ENCODE data around the gene ZNF256.

The ZNF256 gene

DNA sequence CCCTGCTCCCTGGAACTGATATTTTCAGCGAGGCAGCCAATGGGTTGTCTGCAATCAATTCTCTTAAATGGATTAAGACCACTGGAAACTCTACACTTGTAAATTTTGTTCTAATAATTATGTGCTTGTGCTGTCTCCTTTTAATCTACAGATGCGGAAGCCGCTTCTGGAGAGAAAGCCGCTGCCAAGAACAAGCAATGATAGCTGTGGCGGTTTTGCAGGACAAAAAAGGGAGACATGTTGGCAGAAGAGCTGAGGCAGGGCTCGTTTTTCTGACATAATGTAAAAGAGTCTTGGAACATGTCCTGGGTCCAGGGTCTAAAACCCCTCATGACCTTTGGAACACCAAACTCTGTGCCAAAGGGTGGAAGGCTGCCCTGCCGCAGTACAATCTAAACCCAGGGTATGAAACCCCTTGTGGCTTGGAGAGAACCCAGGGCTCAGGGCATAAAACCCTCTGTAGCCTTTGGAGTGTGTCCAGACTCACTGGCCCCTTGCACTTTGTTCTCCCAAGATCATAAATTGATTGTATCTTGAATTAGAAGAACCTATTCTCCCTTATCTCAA lies 43.8 kb downstream of the ZNF256 start:
- Histone ChIP-seq H3K9me3 (ENCODE audit: control insufficient read depth in 1 of 2, low read length in 2 of 2) (peaks cover 9 to 15% of the 10 kb centered on the region in 2 donors), H3K4me3 (ENCODE audit: low read depth in 1 of 2, low read length in 2 of 2) (peak overlapping the region in 1 of 2 donors; percentile 51), H3K27me3 (ENCODE audit: control insufficient read depth in 1 of 2, insufficient read depth in 2 of 2, low read length in 2 of 2) (no peaks in the 10 kb centered on the region), H3K36me3 (ENCODE audit: control insufficient read depth in 1 of 2, insufficient read depth in 2 of 2, low read length in 2 of 2) (peaks cover 6 to 13% of the 10 kb centered on the region in 2 donors), H3K27ac (ENCODE audit: low read depth, low read length) (no peak overlapping the region), H3K9ac (ENCODE audit: low read depth in 1 of 2, low read length in 2 of 2) (no peak overlapping the region), H3K4me1 (ENCODE audit: control insufficient read depth in 1 of 2, insufficient read depth in 2 of 2, low read length in 2 of 2) (peaks cover 6% of the 10 kb centered on the region in 2 donors)

DNA sequence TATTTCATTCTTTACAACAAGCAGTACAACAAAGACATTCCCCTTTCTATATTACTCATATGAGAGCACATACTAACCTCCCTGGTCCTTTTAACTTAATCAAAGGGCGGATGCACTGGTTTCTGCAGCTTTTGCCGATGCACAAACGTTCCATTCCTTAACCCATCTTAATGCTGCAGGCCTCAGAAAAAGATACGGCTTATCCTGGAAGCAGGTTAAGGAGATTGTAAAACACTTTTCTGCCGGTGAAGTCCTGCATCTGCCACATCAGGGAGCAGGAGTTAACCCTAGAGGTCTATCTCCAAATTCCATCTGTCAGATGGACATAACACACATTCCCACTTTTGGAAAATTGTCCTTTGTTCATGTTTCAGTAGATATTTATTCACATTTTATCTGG lies 47.2 kb downstream of the ZNF256 start:
- H3K4me1 ChIP-seq (ENCODE audit: control insufficient read depth in 1 of 2, insufficient read depth in 2 of 2, low read length in 2 of 2) = peaks cover 6% of the 10 kb centered on the region in 2 donors
- H3K27ac ChIP-seq (ENCODE audit: low read depth, low read length) = no peak overlapping the region
- H3K36me3 ChIP-seq (ENCODE audit: control insufficient read depth in 1 of 2, insufficient read depth in 2 of 2, low read length in 2 of 2) = no peaks in the 10 kb centered on the region
- no peaks in the 10 kb centered on the region for H3K27me3 ChIP-seq (ENCODE audit: control insufficient read depth in 1 of 2, insufficient read depth in 2 of 2, low read length in 2 of 2)
- H3K9me3 ChIP-seq (ENCODE audit: control insufficient read depth in 1 of 2, low read length in 2 of 2) = peaks cover 0 to 3% of the 10 kb centered on the region in 2 donors
- no peak overlapping the region for H3K4me3 ChIP-seq (ENCODE audit: low read depth in 1 of 2, low read length in 2 of 2)
- H3K9ac ChIP-seq (ENCODE audit: low read depth in 1 of 2, low read length in 2 of 2) = no peak overlapping the region
